HG03442 (cell line): Measurements from ENCODE around the gene NKTR.
A peak's percentile ranks its signal among the peaks of the same experiment; 100 is the strongest.
"Not testable (repeated sequence)": the region's sequence is repeated elsewhere in the genome, so short reads cannot be mapped to it uniquely, and the experiment has no call there.

Experiments
- ATAC-seq: cut with Tn5 transposase; IDR thresholded peaks from one replicate; pipeline ENCODE4 v1.9.1; 2021; ENCODE audit warnings: mild to moderate bottlenecking, moderate library complexity; ENCODE audit not compliant: unreplicated experiment

Gene NKTR

GRCh38 chr3:42600111-42600957 is at the start of gene NKTR:
Gene NKTR, plus strand, starts transcription at chr3:42600686. Its CDS starts 321 bp downstream, at chr3:42601007.
- peak; percentile 84 for ATAC-seq

GRCh38 chr3:42552830-42553229 is 47.7 kb upstream of the NKTR start:
- ATAC-seq = no peak

GRCh38 chr3:42556089-42556632 is 44.3 kb upstream of the NKTR start:
- ATAC-seq = peak; percentile 86

GRCh38 chr3:42556817-42557216 is 43.7 kb upstream of the NKTR start:
- ATAC-seq = not testable (repeated sequence)

GRCh38 chr3:42557854-42558253 is 42.6 kb upstream of the NKTR start:
- no peak for ATAC-seq

- ATAC-seq = no peak
Observed at GRCh38 chr3:42562047-42562907, 38.2 kb upstream of the NKTR start.

- ATAC-seq = no peak
Observed at GRCh38 chr3:42569593-42570142, 30.8 kb upstream of the NKTR start.

- no peak for ATAC-seq
Observed at GRCh38 chr3:42572278-42572677, 28.2 kb upstream of the NKTR start.

GRCh38 chr3:42575137-42575741 is 25.2 kb upstream of the NKTR start:
- no peak for ATAC-seq

GRCh38 chr3:42578054-42578453 is 22.4 kb upstream of the NKTR start:
- ATAC-seq = no peak

GRCh38 chr3:42579346-42579745 is 21.1 kb upstream of the NKTR start:
- ATAC-seq = not testable (repeated sequence)

- ATAC-seq = no peak
Observed at GRCh38 chr3:42581400-42581708, 19.1 kb upstream of the NKTR start.

- ATAC-seq = peak; percentile 87
Observed at GRCh38 chr3:42581709-42582473, 18.6 kb upstream of the NKTR start, which contains the start of gene SEC22C. Gene SEC22C, minus strand, starts transcription at chr3:42581967. Its CDS starts 12,921 bp downstream, at chr3:42569046.

GRCh38 chr3:42582474-42583070 is 17.9 kb upstream of the NKTR start:
- no peak for ATAC-seq

- ATAC-seq = no peak
Observed at GRCh38 chr3:42588625-42589024, 11.9 kb upstream of the NKTR start.

GRCh38 chr3:42589382-42590109 is 10.9 kb upstream of the NKTR start:
- no peak for ATAC-seq

- ATAC-seq = no peak
Observed at GRCh38 chr3:42590989-42591756, 9.3 kb upstream of the NKTR start.

- no peak for ATAC-seq
Observed at GRCh38 chr3:42591811-42592210, 8.7 kb upstream of the NKTR start.
